OCI-LY7 (cell line): ENCODE measurements around the gene NBEAL2. TPM values are rescaled to one million over a fixed set of nuclear protein-coding genes. Genes with fewer than 3 reads are reported as not detected.

Source experiments
- BruUV-seq: library from RNA; stranded (reverse); fragments of 400-500 nt; replicated peaks from 2 replicates; lab custom pipeline; 2021; lab: Mats Ljungman, UMichigan
- CTCF ChIA-PET: fragments of 300-600 bp; sonication (Branson Sonifier 250); formaldehyde crosslinking; loops from one replicate; lab custom pipeline; 2022; ENCODE audit warnings: antibody characterized with exemption; ENCODE audit not compliant: unreplicated experiment; lab: Charles Lee
- POLR2A ChIA-PET: fragments of 300-600 bp; sonication (Branson Sonifier 250); formaldehyde crosslinking; loops from one replicate; lab custom pipeline; 2022; ENCODE audit warnings: antibody characterized with exemption; lab: Charles Lee
- DNase-seq: peaks from one replicate; pipeline ENCODE4 v3.0.0-alpha.2; 2015; ENCODE audit warnings: low spot score
- H2AFZ ChIP-seq: fragments of 200-600 bp; sonication (generic), shearing (Covaris generic); 2 replicates; pipeline ENCODE4 v1.6.1; 2014; ENCODE audit warnings: mild to moderate bottlenecking, antibody characterized with exemption, low read length, moderate library complexity
- H3K27ac ChIP-seq: fragments of 200-600 bp; sonication (generic); 2 replicates; pipeline ENCODE4 v1.5.1; 2014; ENCODE audit warnings: mixed run types, low read depth, mild to moderate bottlenecking, moderate library complexity, low read length, inconsistent platforms; ENCODE audit not compliant: poor library complexity, severe bottlenecking
- H3K36me3 ChIP-seq: fragments of 200-600 bp; sonication (generic); 2 replicates; pipeline ENCODE4 v1.6.1; 2014; ENCODE audit warnings: mild to moderate bottlenecking, antibody characterized with exemption, low read length, moderate library complexity, mixed read lengths; ENCODE audit not compliant: insufficient read depth
- H3K4me1 ChIP-seq: fragments of 200-600 bp; sonication (generic); 2 replicates; pipeline ENCODE4 v1.5.1; 2014; ENCODE audit warnings: mild to moderate bottlenecking, low read length; ENCODE audit not compliant: insufficient read depth, poor library complexity, severe bottlenecking
- H3K4me2 ChIP-seq: fragments of 200-600 bp; sonication (generic); 2 replicates; pipeline ENCODE4 v1.6.1; 2014; ENCODE audit warnings: mild to moderate bottlenecking, low read length
- H3K4me3 ChIP-seq: fragments of 200-600 bp; sonication (generic); 2 replicates; pipeline ENCODE4 v1.5.1; 2014; ENCODE audit warnings: mild to moderate bottlenecking, low read depth, low read length; ENCODE audit not compliant: poor library complexity, severe bottlenecking
- H3K79me2 ChIP-seq: fragments of 200-600 bp; sonication (generic); 2 replicates; pipeline ENCODE4 v1.6.1; 2016; ENCODE audit warnings: low read depth, mild to moderate bottlenecking, low read length, moderate library complexity, mixed read lengths; ENCODE audit not compliant: insufficient read depth
- H3K9me2 ChIP-seq: fragments of 200-600 bp; sonication (generic); 2 replicates; pipeline ENCODE4 v1.6.1; 2016; ENCODE audit warnings: mild to moderate bottlenecking, low read length, mixed read lengths; ENCODE audit not compliant: insufficient read depth
- H3K9me3 ChIP-seq: fragments of 200-600 bp; sonication (generic); 2 replicates; pipeline ENCODE4 v1.6.1; 2014; ENCODE audit warnings: mild to moderate bottlenecking, mixed run types, low read length, mixed read lengths
- H4K20me1 ChIP-seq: fragments of 200-600 bp; sonication (generic); 2 replicates; pipeline ENCODE4 v1.6.1; 2014; ENCODE audit warnings: mild to moderate bottlenecking, antibody characterized with exemption, low read length, moderate library complexity, mixed read lengths; ENCODE audit not compliant: insufficient read depth
- CTCF ChIP-seq: fragments of 200-600 bp; sonication (generic); conservative IDR thresholded peaks from 2 replicates; pipeline ENCODE4 v1.5.1; 2014; ENCODE audit warnings: mild to moderate bottlenecking, antibody characterized with exemption, low read length, moderate library complexity, mixed read lengths
- EZH2phosphoT487 ChIP-seq: fragments of 200-600 bp; sonication (generic); IDR thresholded peaks from 2 replicates; pipeline ENCODE4 v1.6.1; 2018; ENCODE audit warnings: low read depth, borderline replicate concordance, mild to moderate bottlenecking, mixed run types, antibody characterized with exemption, low read length, moderate library complexity, mixed read lengths
- intact Hi-C: fragments of 100-400 bp; cut with micrococcal nuclease; formaldehyde crosslinking; loops from one replicate; pipeline ENCODE4 v1.10.0; 2022; ENCODE audit not compliant: unreplicated experiment
- total RNA-seq, 2 experiments: library from RNA; depleted of rRNA in 1 of 2; stranded (reverse); fragments of >200 nt in 1 of 2; shearing (Covaris generic) in 1 of 2; gene quantifications; 2 replicates each; pipeline ENCODE4 v1.2.3, GENCODE V29; 2014 to 2022

The NBEAL2 gene
- total RNA-seq, 2 experiments from 2014 or later, result 74.9 to 149 TPM

GRCh38 chr3:47007001-47007400 is 27.5 kb downstream of the NBEAL2 start:
- Histone ChIP-seq H3K9me3 (no peaks in the 10 kb centered on the region), H3K36me3 (peaks cover 77% of the 10 kb centered on the region), H3K27ac (no peak overlapping the region), H3K79me2 (no peaks in the 10 kb centered on the region), H3K9me2 (no peaks in the 10 kb centered on the region), H2AFZ (no peak overlapping the region), H3K4me1 (peaks cover 11% of the 10 kb centered on the region), H3K4me2 (no peak overlapping the region), H4K20me1 (no peaks in the 10 kb centered on the region), H3K4me3 (no peak overlapping the region)
- intact Hi-C loops, result no loop called here
- no peak for DNase-seq
- no peak for TF ChIP-seq EZH2phosphoT487
- no peak for TF ChIP-seq CTCF
- ChIA-PET POLR2A (interaction anchor here (0.6 kb wide), 1 partner anchor 26 kb away, joined by 6 read pairs; no protein-coding TSS in a partner anchor), CTCF (no interaction called here)
- no TSS peak for BruUV-seq

- no peak overlapping the region for H3K27ac ChIP-seq
- no peak for TF ChIP-seq EZH2phosphoT487
- TF ChIP-seq CTCF, result no peak
- no peak overlapping the region for H3K4me2 ChIP-seq
- ChIA-PET POLR2A (interaction anchor here (0.5 to 0.6 kb wide), 2 partner anchors 25 to 312 kb away, joined by 5 to 6 read pairs; no protein-coding TSS in a partner anchor), CTCF (no interaction called here)
- no peaks in the 10 kb centered on the region for H3K9me3 ChIP-seq
- BruUV-seq, result no TSS peak
- DNase-seq, result no peak
- intact Hi-C loops, result no loop called here
- no peak overlapping the region for H3K4me3 ChIP-seq
- no peaks in the 10 kb centered on the region for H4K20me1 ChIP-seq
- H3K79me2 ChIP-seq, result no peaks in the 10 kb centered on the region
- H3K4me1 ChIP-seq, result peaks cover 11% of the 10 kb centered on the region
- H3K36me3 ChIP-seq, result peaks cover 72% of the 10 kb centered on the region; the same call in 1 of the 2 replicates
- H2AFZ ChIP-seq, result no peak overlapping the region
- no peaks in the 10 kb centered on the region for H3K9me2 ChIP-seq
Measured at GRCh38 chr3:47007482-47008233, 28.2 kb downstream of the NBEAL2 start.

GRCh38 chr3:47008234-47008796 is 28.8 kb downstream of the NBEAL2 start:
- POLR2A ChIA-PET, result no interaction called here
- peaks cover 70% of the 10 kb centered on the region; the same call in 1 of the 2 replicates for H3K36me3 ChIP-seq
- no peak for TF ChIP-seq CTCF
- no peak for TF ChIP-seq EZH2phosphoT487
- intact Hi-C loops, result no loop called here
- H3K79me2 ChIP-seq, result no peaks in the 10 kb centered on the region
- H3K4me3 ChIP-seq, result no peak overlapping the region
- TSS peak; percentile 51 for BruUV-seq
- H3K4me2 ChIP-seq, result no peak overlapping the region
- H3K9me3 ChIP-seq, result no peaks in the 10 kb centered on the region
- no peak overlapping the region for H2AFZ ChIP-seq
- H4K20me1 ChIP-seq, result no peaks in the 10 kb centered on the region
- CTCF ChIA-PET, result no interaction called here
- peaks cover 11% of the 10 kb centered on the region for H3K4me1 ChIP-seq
- no peaks in the 10 kb centered on the region for H3K9me2 ChIP-seq
- H3K27ac ChIP-seq, result no peak overlapping the region
- DNase-seq, result no peak
